NCI-H2171 treated with DMSO at 0.1 percent for 48 hours (cell line): ENCODE measurements around the gene ZNF678.
"Not testable (repeated sequence)": the region's sequence is repeated elsewhere in the genome, so short reads cannot be mapped to it uniquely, and the experiment has no call there.

Experiments used
- DNase-seq: peaks from one replicate; lab custom pipeline; 2025; lab: John Stamatoyannopoulos, UW

Gene ZNF678

DNA sequence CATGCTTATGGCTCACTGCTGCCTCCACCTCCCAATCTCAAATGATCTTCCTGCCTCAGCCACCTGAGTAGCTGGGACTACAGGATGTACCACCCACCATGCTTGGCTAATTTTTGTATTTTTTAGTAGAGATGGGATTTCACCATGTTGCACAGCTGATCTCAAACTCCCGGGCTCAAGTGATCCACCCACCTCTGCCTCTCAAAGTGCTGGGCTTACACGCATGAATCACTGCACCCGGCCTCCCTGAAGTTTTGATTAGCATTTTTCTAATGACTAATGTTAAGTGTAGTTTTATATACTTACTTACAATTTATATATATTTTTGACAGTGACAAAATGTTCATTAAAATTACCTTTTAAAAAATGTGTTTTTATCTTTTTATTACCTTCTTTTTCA is 41.1 kb downstream of the ZNF678 start:
- DNase-seq, result no peak

DNA sequence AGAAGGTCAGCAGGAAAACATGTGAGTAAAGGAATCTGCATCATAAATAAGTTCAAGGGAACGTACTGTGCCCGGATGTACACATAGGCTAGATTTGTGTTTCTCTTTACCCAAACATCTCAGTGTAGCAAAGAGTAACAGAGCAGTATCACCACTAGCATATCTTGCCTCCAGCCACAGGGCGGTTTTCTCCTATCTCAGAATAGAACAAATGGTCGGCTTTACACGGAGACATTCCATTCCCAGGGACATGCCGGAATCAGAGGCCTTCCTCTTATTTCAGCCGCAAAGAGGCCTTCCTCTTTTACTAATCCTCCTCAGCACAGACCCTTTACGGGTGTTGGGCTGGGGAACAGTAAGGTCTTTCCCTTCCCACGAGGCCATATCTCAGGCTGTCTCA is 42.9 kb downstream of the ZNF678 start:
- DNase-seq, result not testable (repeated sequence)

DNA sequence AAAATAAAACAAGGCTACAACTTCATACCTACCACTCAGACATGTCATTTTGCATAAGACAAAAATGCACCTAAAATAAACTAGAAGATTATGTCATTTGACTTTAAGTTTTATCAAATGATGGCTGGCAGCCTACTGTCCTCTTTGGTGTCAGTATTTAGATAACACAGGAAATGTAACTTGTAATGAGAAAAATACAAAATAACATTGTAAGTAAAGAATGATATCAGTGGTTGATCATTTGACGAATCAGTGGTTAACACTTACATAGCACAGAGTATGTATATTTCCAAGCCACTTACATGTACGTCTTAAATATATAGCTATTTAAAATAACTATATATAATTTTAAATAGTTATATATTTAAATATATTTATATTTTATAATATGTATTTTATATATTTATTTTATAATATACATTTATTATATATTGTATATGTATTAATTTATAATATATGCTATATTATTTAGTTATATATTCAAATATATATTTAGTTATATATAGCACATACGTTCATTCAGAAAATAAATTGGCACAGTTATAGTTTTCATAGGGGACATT is 44.1 kb downstream of the ZNF678 start:
- DNase-seq, result no peak

DNA sequence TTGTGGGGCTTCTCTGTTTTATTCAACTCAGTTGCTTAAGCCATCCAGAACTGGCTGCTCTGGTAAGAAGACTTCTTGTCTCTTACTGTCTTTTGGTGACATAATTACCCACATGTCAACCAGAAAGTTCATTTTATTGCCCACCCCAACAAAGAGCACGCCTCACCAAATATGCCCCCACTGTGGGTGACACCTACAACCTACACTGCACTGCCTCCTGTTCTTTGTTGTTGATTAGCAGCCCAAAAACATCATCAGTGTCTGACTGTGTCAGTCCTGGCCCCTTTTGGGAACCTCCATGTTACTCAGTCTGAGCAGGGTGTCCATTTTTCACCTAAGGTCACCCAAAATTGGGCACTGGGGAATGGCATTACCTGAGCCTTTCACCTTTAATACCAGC is 49.3 kb downstream of the ZNF678 start:
- no peak for DNase-seq

DNA sequence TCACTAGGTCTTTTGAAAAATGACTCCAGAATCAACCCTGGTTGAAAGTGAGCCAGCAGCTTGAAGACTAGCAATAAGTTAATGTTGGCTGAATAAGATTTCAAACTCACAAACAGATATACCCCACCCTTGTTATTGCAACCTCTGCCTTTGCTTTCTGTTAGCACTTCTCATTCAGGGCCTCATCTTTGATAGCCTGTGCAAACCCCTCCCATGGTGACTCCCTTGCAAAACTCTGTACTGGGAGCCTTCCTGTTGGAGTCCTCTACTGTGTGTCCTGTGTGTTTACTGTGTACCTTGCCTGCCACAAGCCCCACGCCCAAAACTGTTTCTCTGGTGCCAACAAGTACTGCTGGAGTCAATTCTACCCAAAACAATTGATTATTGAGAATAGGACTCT is 50.2 kb downstream of the ZNF678 start:
- DNase-seq, result no peak

DNA sequence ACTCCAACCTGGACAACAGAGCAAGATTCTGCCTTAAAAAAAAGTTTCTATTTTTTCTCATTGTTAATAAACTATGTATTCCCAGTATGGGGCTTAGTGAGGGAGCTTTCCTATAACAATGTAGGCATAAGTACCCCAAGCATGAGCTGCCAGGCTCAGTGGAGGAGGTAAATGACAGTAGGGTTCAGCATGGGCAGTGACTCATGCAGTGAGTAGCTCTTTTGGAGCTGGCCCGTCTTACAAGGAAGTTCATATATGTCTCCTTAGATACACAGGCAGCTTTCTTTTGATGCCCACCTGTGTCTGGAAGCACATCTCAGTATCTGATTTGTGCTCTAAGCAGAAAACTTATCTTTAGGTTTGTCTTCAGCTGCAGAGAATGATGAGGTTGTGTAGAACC is 57.9 kb downstream of the ZNF678 start:
- no peak for DNase-seq

DNA sequence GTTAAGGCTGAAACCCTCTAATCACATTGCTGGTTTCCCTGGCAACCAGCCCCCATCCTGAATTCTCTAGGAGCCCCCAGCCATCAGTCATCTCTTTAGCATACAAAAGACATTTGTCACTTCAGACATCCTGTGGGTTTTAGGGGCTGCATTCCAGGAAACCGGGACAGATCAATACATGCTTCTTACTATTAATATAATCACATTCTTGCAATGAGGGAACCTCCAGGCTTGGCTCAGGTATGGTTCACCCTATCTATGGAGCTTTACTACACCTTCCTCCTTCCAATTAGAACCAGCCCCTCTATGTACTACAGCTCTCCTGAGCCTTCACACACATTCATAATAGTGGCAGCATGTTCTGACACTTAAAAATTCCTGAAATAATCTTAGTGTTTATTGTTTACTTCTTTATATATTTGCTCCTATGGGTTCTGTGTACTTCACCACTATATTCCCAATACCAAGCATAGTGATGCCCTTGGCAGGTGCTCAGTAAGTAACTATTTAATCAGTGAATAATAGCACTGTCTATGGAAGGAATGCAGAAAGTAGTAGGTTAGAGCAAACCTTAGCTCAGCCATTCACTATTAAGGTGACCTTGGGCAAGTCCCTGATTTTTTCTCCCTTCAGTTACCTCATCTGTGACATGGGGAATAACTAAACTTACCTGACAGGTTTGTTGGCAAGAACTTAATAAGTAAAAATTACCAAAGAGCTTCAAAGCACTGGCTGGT is 59.6 kb downstream of the ZNF678 start:
- no peak for DNase-seq

DNA sequence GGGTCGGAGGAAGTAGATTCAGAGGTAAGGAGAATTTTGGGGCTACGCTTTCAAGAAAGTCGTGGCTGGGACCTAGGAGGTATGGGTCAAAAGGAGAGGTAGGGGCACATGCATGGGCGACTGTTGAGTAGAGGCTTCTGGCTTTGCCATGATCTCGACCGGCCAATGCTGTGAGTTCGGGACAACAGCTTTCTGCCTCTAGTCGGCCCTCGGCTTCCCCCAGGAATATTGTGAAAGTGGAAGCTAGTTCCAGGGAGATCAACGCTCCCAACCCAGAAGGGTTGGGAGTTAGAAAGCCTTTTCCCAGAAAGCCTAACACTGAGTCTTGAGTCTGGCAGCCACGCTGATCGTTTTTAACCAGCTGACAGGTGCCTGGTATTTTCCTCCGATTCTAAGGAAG is 69.0 kb downstream of the ZNF678 start:
- no peak for DNase-seq

DNA sequence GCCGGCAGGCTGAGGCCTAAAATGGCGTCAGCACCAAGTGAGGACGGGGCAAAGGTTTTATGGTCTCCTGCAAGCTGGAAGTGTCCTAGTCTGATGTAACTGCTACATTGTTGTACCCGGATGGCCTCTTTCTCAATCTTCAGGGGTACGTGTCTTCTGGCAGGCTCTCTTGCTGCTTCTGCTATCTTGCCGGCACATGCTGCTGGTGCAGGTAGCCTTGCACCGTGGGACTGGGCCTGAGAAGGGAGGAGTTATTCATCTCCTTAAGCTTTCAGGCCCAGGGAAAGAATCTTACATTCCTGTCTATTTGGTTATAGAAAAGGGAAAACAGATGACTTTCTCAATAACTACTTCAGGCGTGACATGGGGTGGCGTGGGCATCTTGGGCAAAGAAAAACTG is 72.2 kb downstream of the ZNF678 start:
- DNase-seq, result no peak

DNA sequence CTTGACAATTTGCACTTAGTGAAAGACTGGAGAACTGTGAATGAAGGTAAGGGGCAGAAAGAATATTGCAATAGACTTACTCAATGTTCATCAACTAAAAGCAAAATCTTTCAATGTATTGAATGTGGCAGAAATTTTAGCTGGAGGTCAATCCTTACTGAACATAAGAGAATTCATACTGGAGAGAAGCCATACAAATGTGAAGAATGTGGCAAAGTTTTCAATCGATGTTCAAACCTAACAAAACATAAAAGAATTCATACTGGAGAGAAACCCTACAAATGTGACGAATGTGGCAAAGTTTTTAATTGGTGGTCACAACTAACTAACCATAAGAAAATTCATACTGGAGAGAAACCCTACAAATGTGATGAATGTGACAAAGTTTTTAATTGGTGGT is 91.1 kb downstream of the ZNF678 start:
- DNase-seq, result no peak

DNA sequence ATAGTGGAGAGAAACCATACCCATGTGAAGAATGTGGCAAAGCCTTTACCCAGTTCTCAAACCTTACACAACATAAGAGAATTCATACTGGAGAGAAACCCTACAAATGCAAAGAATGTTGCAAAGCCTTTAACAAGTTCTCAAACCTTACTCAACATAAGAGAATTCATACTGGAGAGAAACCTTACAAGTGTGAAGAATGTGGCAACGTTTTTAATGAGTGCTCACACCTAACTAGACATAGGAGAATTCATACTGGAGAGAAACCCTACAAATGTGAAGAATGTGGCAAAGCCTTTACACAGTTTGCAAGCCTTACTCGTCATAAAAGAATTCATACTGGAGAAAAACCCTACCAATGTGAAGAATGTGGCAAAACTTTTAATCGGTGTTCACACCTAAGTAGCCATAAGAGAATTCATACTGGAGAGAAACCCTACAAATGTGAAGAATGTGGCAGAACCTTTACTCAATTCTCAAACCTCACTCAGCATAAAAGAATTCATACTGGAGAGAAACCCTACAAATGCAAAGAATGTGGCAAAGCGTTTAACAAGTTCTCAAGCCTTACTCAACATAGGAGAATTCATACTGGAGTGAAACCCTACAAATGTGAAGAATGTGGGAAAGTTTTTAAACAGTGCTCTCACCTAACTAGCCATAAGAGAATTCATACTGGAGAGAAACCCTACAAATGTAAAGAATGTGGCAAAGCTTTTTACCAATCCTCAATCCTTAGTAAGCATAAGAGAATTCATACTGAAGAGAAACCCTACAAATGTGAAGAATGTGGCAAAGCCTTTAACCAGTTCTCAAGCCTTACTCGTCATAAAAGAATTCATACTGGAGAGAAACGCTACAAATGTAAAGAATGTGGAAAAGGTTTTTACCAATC is 91.7 kb downstream of the ZNF678 start:
- DNase-seq, result no peak

DNA sequence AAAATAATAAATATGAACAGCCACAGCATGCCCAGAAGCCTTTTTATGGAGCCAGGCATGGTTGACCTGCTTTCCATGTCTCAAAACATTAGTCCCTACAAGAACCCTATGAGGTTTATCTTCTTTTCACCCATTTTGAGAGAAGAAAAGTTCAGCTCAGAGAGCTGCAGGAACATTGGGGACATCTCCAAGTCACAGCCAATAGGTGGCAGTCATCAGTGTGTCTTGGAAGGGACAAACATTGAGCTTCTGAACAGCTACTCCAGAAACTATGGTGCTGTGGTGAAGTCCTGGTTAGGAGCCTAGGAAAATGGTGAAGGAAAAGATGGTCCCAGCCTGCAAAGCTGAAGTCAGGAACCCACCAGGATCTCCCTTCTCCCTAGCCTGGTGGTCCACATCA is 98.1 kb downstream of the ZNF678 start:
- DNase-seq, result no peak

DNA sequence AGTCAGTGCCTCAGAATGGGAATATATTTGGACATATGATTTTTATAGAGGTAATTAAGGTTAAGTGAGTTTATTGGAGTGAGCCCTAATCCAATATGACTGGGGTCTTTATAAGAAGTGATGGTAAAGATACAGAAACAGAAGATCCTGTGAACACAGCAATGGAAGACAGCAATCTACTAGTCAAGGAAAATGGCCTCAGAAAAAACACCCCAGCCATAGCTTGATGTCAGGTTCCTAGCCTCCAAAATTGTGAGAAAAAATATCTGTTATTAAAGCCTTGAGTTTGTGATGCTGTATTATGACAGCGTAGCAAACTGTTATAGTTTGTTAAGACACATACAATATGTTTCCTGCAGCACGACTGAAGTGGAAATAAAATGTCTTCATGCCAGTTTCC is 99.6 kb downstream of the ZNF678 start:
- no peak for DNase-seq

DNA sequence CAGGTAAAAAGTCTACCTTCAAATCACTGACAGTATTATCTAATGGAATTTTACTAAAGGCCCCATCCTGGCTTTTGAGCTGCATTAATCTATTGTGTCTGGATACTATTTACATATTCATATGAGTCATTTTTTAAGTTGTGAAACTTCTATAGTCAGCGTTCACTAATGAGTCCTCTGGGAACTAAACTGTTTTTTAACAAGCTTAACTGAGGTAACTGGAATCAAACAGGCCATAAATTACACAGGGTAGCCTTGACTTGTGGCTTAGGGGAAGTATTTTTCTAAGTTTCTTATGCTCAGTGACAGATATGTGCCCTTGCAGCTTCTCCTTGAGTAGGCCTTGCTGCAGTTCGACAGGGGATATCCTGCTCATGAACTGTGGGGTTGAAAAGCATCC is 102.9 kb downstream of the ZNF678 start:
- DNase-seq, result no peak

DNA sequence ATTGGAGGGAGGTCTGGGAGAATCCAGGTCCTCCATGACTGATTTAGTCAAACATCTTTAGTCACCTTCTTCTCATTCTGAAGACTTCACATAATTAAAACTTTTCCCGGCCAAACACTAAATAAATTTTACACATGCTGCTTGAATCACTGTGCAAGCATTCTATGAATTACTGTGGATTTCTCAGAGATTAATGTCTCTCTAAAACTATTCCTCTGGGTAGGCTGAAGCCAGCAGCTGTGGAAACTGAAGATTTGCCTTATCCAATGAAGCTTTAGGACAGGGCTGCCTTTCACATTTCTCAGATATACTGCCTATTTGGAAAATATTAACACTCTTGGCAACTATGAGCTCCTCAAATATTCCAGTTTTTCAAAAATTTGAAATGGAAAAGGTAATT is 110.1 kb downstream of the ZNF678 start:
- no peak for DNase-seq

DNA sequence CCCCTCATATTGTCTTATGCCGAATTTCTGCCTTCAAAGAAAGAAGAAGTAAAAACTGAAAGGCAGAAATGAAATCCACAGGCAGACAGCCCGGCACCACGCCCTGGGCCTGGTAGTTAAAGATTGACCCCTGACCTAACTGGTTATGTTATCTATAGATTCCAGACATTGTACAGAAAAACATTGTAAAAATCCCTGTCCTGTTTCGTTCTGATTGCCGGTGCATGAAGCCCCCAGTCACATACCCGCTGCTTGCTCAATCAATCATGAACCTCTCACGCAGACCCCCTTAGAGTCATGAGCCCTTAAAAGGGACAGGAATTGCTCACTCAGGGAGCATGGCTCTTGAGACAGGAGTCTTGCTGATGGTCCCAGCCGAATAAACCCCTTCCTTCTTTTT is 122.5 kb downstream of the ZNF678 start:
- DNase-seq, result no peak

DNA sequence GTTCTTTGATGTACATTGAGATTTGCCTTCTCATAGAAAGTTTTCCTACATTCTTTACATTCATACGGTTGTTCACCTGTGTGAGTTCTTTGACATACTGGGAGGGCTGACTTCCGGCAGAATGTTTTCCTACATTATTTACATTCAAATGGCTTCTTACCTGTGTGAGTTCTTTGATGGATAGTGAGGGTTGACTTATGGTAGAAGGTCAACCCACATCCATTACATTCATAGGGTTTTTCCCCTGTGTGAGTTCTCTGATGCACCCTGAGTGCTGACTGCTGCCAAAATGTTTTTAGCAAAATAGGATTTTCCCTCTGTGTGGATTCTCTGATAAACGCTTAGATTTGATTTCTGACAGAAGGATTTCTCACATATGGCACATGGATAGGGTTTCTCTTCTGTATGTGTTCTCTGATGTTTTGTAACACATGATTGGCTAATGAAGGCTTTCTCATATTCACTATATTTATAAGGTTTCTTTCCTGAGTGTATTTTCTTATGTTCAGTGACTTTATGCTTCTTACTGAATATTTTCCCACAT is 134.0 kb downstream of the ZNF678 start:
- DNase-seq, result no peak

DNA sequence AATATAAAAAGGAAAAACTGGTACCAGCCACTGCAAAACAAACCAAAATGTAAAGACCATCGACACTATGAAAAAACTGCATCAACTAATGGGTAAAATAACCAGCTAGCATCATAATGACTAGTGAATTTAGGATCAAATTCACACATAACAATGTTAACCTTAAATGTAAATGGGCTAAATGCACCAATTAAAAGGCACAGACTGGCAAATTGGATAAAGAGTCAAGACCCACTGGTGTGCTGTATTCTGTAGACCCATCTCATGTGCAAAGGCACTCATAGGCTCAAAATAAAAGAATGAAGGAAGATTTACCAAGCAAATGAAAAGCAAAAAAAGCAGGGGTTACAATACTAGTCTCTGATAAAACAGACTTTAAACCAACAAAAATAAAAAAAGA is 138.3 kb downstream of the ZNF678 start:
- not testable (repeated sequence) for DNase-seq

DNA sequence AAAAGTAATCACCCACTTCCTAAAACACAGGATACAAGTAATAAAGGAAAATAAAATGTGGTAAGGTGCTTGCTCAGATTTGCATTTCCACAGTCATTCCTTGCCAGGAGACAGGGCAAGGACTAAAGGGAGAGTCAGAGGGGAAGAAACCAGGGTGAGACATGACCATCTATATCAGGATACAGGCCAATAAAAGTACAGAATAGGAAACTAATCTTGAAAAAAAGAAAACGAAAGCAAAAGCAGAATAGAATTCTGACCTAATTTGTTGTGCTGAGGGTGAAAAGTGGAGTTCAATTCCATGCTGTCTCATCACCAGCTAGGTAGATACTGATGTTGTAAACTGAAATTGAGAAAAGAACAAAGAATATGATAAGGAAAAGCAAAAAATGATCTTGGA is 144.5 kb downstream of the ZNF678 start:
- no peak for DNase-seq

DNA sequence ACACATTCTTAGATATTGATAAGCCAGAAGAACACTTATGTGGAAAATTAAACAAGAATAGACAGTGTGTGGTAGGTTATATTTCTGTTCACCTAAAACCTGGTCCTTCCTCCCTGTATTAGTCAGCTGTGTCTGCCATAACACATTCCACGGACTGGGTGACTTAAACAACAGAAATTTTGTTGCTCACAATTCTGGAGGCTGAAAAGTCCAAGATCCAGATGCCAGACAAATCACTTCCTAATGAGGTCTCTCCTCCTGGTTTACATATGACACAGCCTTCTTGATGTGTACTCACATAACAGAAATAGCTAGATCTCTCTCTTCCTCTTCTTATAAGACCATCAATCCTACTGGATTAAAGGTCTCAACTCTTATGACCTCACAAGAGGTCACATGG is 146.1 kb downstream of the ZNF678 start:
- no peak for DNase-seq

DNA sequence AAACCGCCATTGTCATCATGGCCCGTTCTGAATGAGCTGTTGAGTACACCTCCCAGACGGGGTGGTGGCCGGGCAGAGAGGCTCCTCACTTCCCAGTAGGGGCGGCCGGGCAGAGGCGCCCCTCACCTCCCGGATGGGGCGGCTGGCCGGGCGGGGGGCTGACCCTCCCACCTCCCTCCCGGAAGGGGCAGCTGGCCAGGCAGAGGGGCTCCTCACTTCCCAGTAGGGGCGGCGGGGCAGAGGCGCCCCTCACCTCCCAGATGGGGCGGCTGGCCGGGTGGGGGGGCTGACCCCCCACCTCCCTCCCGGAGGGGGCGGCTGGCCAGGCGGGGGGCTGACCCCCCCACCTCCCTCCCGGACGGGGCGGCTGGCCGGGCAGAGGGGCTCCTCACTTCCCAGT is 147.1 kb downstream of the ZNF678 start:
- DNase-seq, result not testable (repeated sequence)

DNA sequence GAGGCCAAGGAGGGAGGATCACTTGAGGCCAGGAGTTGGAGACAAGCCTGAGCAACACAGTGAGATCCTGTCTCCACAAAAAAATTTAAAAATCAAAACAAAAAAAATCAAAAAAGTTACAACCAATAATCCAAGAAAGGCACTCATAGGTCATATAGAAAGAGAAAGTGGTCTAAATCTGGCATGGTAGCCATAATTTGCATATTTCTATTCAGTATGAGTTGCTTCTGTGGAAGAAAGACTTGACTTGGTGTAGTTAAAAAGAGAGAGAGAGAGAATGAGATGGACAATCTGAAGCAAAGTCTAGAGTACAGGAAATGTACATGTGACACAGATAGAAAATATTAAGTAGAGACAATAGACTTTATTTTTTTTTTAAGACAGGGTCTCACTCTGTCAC is 149.3 kb downstream of the ZNF678 start:
- no peak for DNase-seq

DNA sequence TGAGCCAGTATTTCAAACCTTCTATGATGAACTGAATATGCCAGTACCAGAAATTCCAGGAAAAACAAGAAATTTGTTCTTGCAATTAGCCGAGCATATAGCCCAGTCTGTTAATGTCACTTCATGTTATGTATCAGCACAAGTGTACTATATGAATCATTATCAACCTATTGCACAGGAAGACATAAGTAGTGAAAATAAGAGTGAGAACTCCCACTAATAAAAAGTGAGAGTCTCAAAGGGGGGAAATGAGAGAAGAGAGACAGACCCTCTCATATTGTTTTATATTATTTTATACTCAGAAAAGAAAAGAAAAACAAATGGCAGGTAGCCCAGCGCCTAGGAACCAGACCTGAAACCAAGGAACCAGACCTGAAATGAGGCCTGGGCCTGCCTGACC is 155.6 kb downstream of the ZNF678 start:
- no peak for DNase-seq
